Endothelial cell of umbilical vein (primary cell): Measurements from ENCODE around the gene LINGO4. TPM values are rescaled to one million over a fixed set of nuclear protein-coding genes. Genes with fewer than 3 reads are reported as not detected.

Experiments used
- BruUV-seq: library from RNA; stranded (reverse); fragments of 400-500 nt; replicated peaks from 2 replicates; lab custom pipeline; 2021; lab: Mats Ljungman, UMichigan
- CTCF ChIA-PET: fragments of 300-600, 350-600 bp; sonication (Branson Sonifier 250); formaldehyde crosslinking; loops from one replicate; lab custom pipeline; 2021; ENCODE audit warnings: antibody characterized with exemption, inconsistent platforms; lab: Charles Lee
- POLR2A ChIA-PET: fragments of 300-600, 350-600 bp; sonication (Branson Sonifier 250); formaldehyde crosslinking; loops from one replicate; lab custom pipeline; 2021; ENCODE audit warnings: antibody characterized with exemption, inconsistent platforms; lab: Charles Lee
- DNase-seq: peaks from one replicate; pipeline ENCODE4 v3.0.0-alpha.2; 2011; ENCODE audit warnings: low read depth, low spot score
- FAIRE-seq: peaks from 2 replicates; lab custom pipeline; 2011; peaks lifted over from hg19 to GRCh38; lab: Jason Lieb, UNC
- H2AFZ ChIP-seq: 2 replicates; pipeline ENCODE4 v1.6.0; 2012; ENCODE audit warnings: low read depth, low read length, control low read depth, inconsistent platforms
- H3K27ac ChIP-seq: 2 replicates; pipeline ENCODE4 v1.5.1; 2011; ENCODE audit warnings: low read depth, mild to moderate bottlenecking, control low read depth, low read length, moderate library complexity; ENCODE audit not compliant: insufficient read depth
- H3K27me3 ChIP-seq, 2 experiments: 2 replicates each; pipeline versions ENCODE4 v1.6.0 to v1.6.1; 2011; ENCODE audit warnings: low read length in 2 of 2, mixed read lengths in 1 of 2; ENCODE audit not compliant: control insufficient read depth in 2 of 2, insufficient read depth in 2 of 2
- H3K36me3 ChIP-seq, 2 experiments: 2 replicates in 1 of 2; 3 replicates in 1 of 2; pipeline ENCODE4 v1.5.1; 2011; ENCODE audit warnings: low read length in 2 of 2, mild to moderate bottlenecking in 1 of 2, moderate library complexity in 1 of 2; ENCODE audit not compliant: control insufficient read depth in 2 of 2, insufficient read depth in 2 of 2; ENCODE audit errors: extremely low read depth in 1 of 2
- H3K4me1 ChIP-seq: 3 replicates; pipeline ENCODE4 v1.5.1; 2011; ENCODE audit warnings: mild to moderate bottlenecking, low read length; ENCODE audit not compliant: control insufficient read depth, insufficient read depth; ENCODE audit errors: extremely low read depth
- H3K4me2 ChIP-seq: 2 replicates; pipeline ENCODE4 v1.6.1; 2011; ENCODE audit warnings: low read length, control low read depth, mixed read lengths; ENCODE audit not compliant: insufficient read depth
- H3K4me3 ChIP-seq, 3 experiments: fragments of 200-600 bp in 1 of 3; sonication (generic), shearing (Covaris generic) in 1 of 3; replicated peaks in 1 of 3; 2 replicates each; pipeline ENCODE4 v1.5.1; 2011 to 2016; ENCODE audit warnings: control low read depth in 3 of 3, low read length in 3 of 3, mild to moderate bottlenecking in 2 of 3, inconsistent platforms in 1 of 3, low read depth in 1 of 3, moderate library complexity in 1 of 3; ENCODE audit not compliant: insufficient read depth in 1 of 3
- H3K79me2 ChIP-seq: 2 replicates; pipeline ENCODE4 v1.6.0; 2012; ENCODE audit warnings: low read length, inconsistent platforms; ENCODE audit not compliant: control insufficient read depth, insufficient read depth
- H3K9ac ChIP-seq: replicated peaks from 2 replicates; pipeline ENCODE3; 2011; ENCODE audit warnings: low read length, control low read depth; ENCODE audit not compliant: insufficient read depth; ENCODE audit errors: extremely low read depth
- H3K9me1 ChIP-seq: replicated peaks from 3 replicates; pipeline ENCODE4 v1.6.0; 2011; ENCODE audit warnings: mild to moderate bottlenecking, low read length; ENCODE audit not compliant: control insufficient read depth, insufficient read depth; ENCODE audit errors: extremely low read depth
- H3K9me3 ChIP-seq: replicated peaks from 2 replicates; pipeline ENCODE4 v1.5.1; 2012; ENCODE audit warnings: low read length, inconsistent platforms; ENCODE audit not compliant: control insufficient read depth, insufficient read depth
- H4K20me1 ChIP-seq: replicated peaks from 2 replicates; pipeline ENCODE3; 2011; ENCODE audit warnings: mild to moderate bottlenecking, low read length; ENCODE audit not compliant: control insufficient read depth, insufficient read depth; ENCODE audit errors: extremely low read depth
- CTCF ChIP-seq, 2 donors: IDR thresholded peaks; 1 replicate in 1 of 2; 2 replicates in 1 of 2; pipeline ENCODE4 v1.5.1; 2011; ENCODE audit warnings: low read length in 2 of 2, mild to moderate bottlenecking in 2 of 2, moderate library complexity in 2 of 2, control low read depth in 1 of 2, inconsistent platforms in 1 of 2, low read depth in 1 of 2; ENCODE audit not compliant: insufficient read depth in 1 of 2; ENCODE audit errors: extremely low read depth in 1 of 2
- EZH2 ChIP-seq: IDR thresholded peaks from 2 replicates; pipeline ENCODE4 v1.6.1; 2012; ENCODE audit warnings: borderline replicate concordance, low read depth, mild to moderate bottlenecking, moderate library complexity, low read length, inconsistent platforms; ENCODE audit not compliant: severe bottlenecking
- FOS ChIP-seq: IDR thresholded peaks from 2 replicates; pipeline ENCODE4 v1.6.1; 2011; ENCODE audit warnings: mild to moderate bottlenecking, low read length, moderate library complexity, borderline replicate concordance; ENCODE audit not compliant: insufficient read depth
- GATA2 ChIP-seq: IDR thresholded peaks from 2 replicates; pipeline ENCODE4 v1.7.0; 2011; ENCODE audit warnings: low read depth, mild to moderate bottlenecking, moderate library complexity, mixed read lengths, low read length; ENCODE audit not compliant: insufficient read length, insufficient read depth
- MYC ChIP-seq: IDR thresholded peaks from one replicate; pipeline ENCODE4 v1.6.1; 2011; ENCODE audit warnings: mild to moderate bottlenecking, low read depth, low read length
- POLR2A ChIP-seq: IDR thresholded peaks from 2 replicates; pipeline ENCODE4 v1.6.1; 2012; ENCODE audit warnings: low read depth, mild to moderate bottlenecking, control low read depth, low read length
- POLR2AphosphoS5 ChIP-seq: IDR thresholded peaks from 2 replicates; pipeline ENCODE4 v1.6.1; 2012; ENCODE audit warnings: low read depth, mild to moderate bottlenecking, control low read depth, low read length, moderate library complexity; ENCODE audit not compliant: insufficient read depth
- dilution Hi-C: fragments of 300-500 bp; cut with MboI; formaldehyde crosslinking; loops from one replicate; pipeline ENCODE4 v1.15.0; 2019; ENCODE audit warnings: low sequenced_read_pairs; ENCODE audit not compliant: extremely low pct_ligation_motif_present
- intact Hi-C: fragments of 100-400 bp; cut with micrococcal nuclease; formaldehyde crosslinking; loops from one replicate; pipeline ENCODE4 v1.10.0; 2022
- polyA plus RNA-seq, 4 experiments: library from polyadenylated mRNA; depleted of rRNA in 3 of 4; stranded (reverse) in 3 of 4; unstranded in 1 of 4; fragments of >200 nt; gene quantifications; 2 replicates each; pipeline versions ENCODE4 v1.2.1 to v1.2.3, GENCODE V29; 2011 to 2012; ENCODE audit warnings: missing spikeins in 1 of 4
- total RNA-seq: library from RNA; stranded (reverse); gene quantifications from 2 replicates; pipeline ENCODE4 v1.2.3, GENCODE V29; 2021

LINGO4 gene
- total and polyA plus RNA-seq, 2 donors (not counting 3 experiments of a cell fraction or from before 2014, with no cell fraction given) = not detected

- Histone ChIP-seq H3K4me3 (no peak overlapping the region), H2AFZ (peak overlapping the region; percentile 78), H3K9me1 (no peaks in the 10 kb centered on the region), H4K20me1 (no peaks in the 10 kb centered on the region), H3K27me3 (peaks cover 7 to 9% of the 10 kb centered on the region in 2 experiments), H3K36me3 (no peaks in the 10 kb centered on the region), H3K4me1 (peaks cover 12% of the 10 kb centered on the region), H3K9ac (no peak overlapping the region), H3K4me2 (peak overlapping the region; percentile 50), H3K9me3 (no peaks in the 10 kb centered on the region), H3K79me2 (no peaks in the 10 kb centered on the region), H3K27ac (no peak overlapping the region)
- ChIA-PET POLR2A (no interaction called here), CTCF (interaction anchor here (1.2 to 2.3 kb wide), 3 partner anchors 44 to 164 kb away, joined by 5 to 15 read pairs (median 8); no protein-coding TSS in a partner anchor)
- no peak for FAIRE-seq
- no peak for DNase-seq
- intact Hi-C loops = loop anchor here (5.0 kb wide), 2 partner anchors 491 to 536 kb away; partner anchors contain the start of gene RFX5
- TF ChIP-seq EZH2 = no peak
- no peak for TF ChIP-seq POLR2AphosphoS5
- TF ChIP-seq FOS = no peak
- TF ChIP-seq CTCF (IDR thresholded peaks at IDR 0.05; ENCODE audit: extremely low read depth in 1 of 2, insufficient read depth in 1 of 2, low read depth in 1 of 2, low read length in 2 of 2) = no peak
- TF ChIP-seq MYC = no peak
- dilution Hi-C loops = no loop called here
- BruUV-seq = no TSS peak
Observed at GRCh38 chr1:151837884-151838221, 32.6 kb upstream of the LINGO4 start.

GRCh38 chr1:151837197-151837596 is 32.0 kb upstream of the LINGO4 start:
- no TSS peak for BruUV-seq

More at GRCh38 chr1:151837197-151837596, 32.0 kb upstream of the LINGO4 start:
- Histone ChIP-seq H3K36me3 (no peaks in the 10 kb centered on the region), H3K9me3 (no peaks in the 10 kb centered on the region), H3K27ac (no peak overlapping the region), H3K9ac (no peak overlapping the region), H3K9me1 (no peaks in the 10 kb centered on the region), H3K4me1 (peaks cover 12% of the 10 kb centered on the region), H2AFZ (no peak overlapping the region), H4K20me1 (no peaks in the 10 kb centered on the region), H3K4me2 (no peak overlapping the region), H3K79me2 (no peaks in the 10 kb centered on the region), H3K27me3 (peaks cover 7 to 9% of the 10 kb centered on the region in 2 experiments), H3K4me3 (no peak overlapping the region)
- peak; percentile 20 for TF ChIP-seq FOS
- TF ChIP-seq GATA2 = no peak
- no peak for TF ChIP-seq MYC
- TF ChIP-seq POLR2A = no peak
- TF ChIP-seq CTCF (IDR thresholded peaks at IDR 0.05; ENCODE audit: extremely low read depth in 1 of 2, insufficient read depth in 1 of 2, low read depth in 1 of 2, low read length in 2 of 2) = no peak
- ChIA-PET CTCF (interaction anchor here (0.6 to 2.3 kb wide), 35 partner anchors 9 to 536 kb away, joined by 3 to 17 read pairs (median 5); partner anchors contain the start of genes CGN, MRPL9 and TDRKH), POLR2A (no interaction called here)
- no peak for DNase-seq
- dilution Hi-C loops = no loop called here
- intact Hi-C loops = loop anchor here (5.0 kb wide), 2 partner anchors 490 to 535 kb away; partner anchors contain the start of gene RFX5
- FAIRE-seq = no peak
